Adrenal gland (tissue), 12 donors: ENCODE data around the gene DHFR2. TPM values are rescaled to one million over a fixed set of nuclear protein-coding genes. Genes with fewer than 3 reads are reported as not detected.

Source experiments
- DNase-seq, 7 donors: peaks; one replicate each; pipeline ENCODE4 v3.0.0-alpha.2; 2019 to 2020
- H3K27ac ChIP-seq, 5 donors: fragments of 200-600 bp; sonication (generic) in 4 of 5; 1 replicate in 3 of 5; 2 replicates in 2 of 5; pipeline versions ENCODE4 v1.5.1 to v1.8.0; 2016 to 2020; ENCODE audit warnings: mild to moderate bottlenecking in 1 of 5
- H3K27me3 ChIP-seq: fragments of 200-600 bp; 2 replicates; pipeline ENCODE4 v1.8.0; 2021
- H3K36me3 ChIP-seq, 2 donors: fragments of 200-600 bp; replicated peaks in 1 of 2; 1 replicate in 1 of 2; 2 replicates in 1 of 2; pipeline versions ENCODE4 v1.5.1 to v1.8.0; 2018 to 2022
- H3K4me1 ChIP-seq, 2 donors: fragments of 200-600 bp; replicated peaks in 1 of 2; 1 replicate in 1 of 2; 2 replicates in 1 of 2; pipeline versions ENCODE4 v1.5.1 to v1.8.0; 2018 to 2021
- H3K4me3 ChIP-seq, 4 donors: fragments of 200-600 bp; sonication (generic) in 3 of 4; one replicate each; pipeline ENCODE4 v1.5.1; 2016 to 2018
- H3K9me3 ChIP-seq, 3 donors: fragments of 200-600 bp; sonication (generic) in 1 of 3; replicated peaks in 1 of 3; 1 replicate in 2 of 3; 2 replicates in 1 of 3; pipeline versions ENCODE4 v1.5.1 to v1.8.0; 2016 to 2021
- POLR2A ChIP-seq, 2 donors: fragments of 450-650 bp; IDR thresholded peaks; one replicate each; pipeline ENCODE4 v1.6.1; 2017; ENCODE audit warnings: antibody characterized with exemption in 2 of 2, mild to moderate bottlenecking in 2 of 2, moderate library complexity in 1 of 2
- WGBS, 4 donors: extraction: QIAGEN DNeasy Blood & Tissue Kit in 2 of 4; methylation state at CpG; one replicate each; pipeline versions ENCODE4 v1.1.5 to v1.1.7; 2013 to 2017; 5-methylcytosine and 5-hydroxymethylcytosine counted together
- intact Hi-C, 2 donors: fragments of 100-400 bp; cut with DNase I; formaldehyde crosslinking; loops; one replicate each; pipeline versions ENCODE4 v1.14.1 to v1.15.0; 2022 to 2023
- polyA plus RNA-seq, 3 donors: library from polyadenylated mRNA; stranded (reverse); fragments of 200-250 nt in 2 of 3; fragments of 350-450 nt in 1 of 3; fragmentation: Illumina TruSeq in 1 of 3; extraction: RNeasy Lipid Tissue Mini Kit (QIAGEN cat#74804) in 1 of 3; gene quantifications; one replicate each; pipeline ENCODE4 v1.2.3, GENCODE V29; 2013 to 2014
- total RNA-seq, 9 donors: library from RNA; depleted of rRNA in 4 of 9; stranded (reverse); fragments of >200 nt in 4 of 9; fragments of 120-200 nt in 1 of 9; fragmentation: NEBNext Ultra II Directional in 1 of 9; extraction: Animal tissue kit (Norgen Biotek cat#: 25700) in 1 of 9; gene quantifications; one replicate each; pipeline versions ENCODE4 v1.1.0 to v1.2.4, GENCODE V29; 2013 to 2023
- TF ChIP-seq, protein P1 (sequence below), 6 experiments: fragments of 450-650 bp in 4 of 6; fragments of 200-600 bp in 2 of 6; sonication (generic) in 1 of 6; IDR thresholded peaks; 1 replicate in 5 of 6; 2 replicates in 1 of 6; pipeline versions ENCODE4 v1.5.1 to v1.8.0; 2016 to 2021; ENCODE audit warnings: antibody characterized with exemption in 6 of 6, mild to moderate bottlenecking in 2 of 6, moderate library complexity in 1 of 6
- donor health status: healthy with polysubstance abuse.
- donor health status: Bipolar disorder and iron deficiency.
- donor health status: DM: yes; HTN: yes; CAD: no.
- donor health status: DM: no; HTN: no; CAD: no.
- donor health status: DM: no; HTN: no; CAD: no.
- donor health status: DM: yes; HTN: yes; CAD: no.

The DHFR2 gene
- total and polyA plus RNA-seq, 12 donors = 2.3 to 12.3 (median 7.2) TPM

DNA sequence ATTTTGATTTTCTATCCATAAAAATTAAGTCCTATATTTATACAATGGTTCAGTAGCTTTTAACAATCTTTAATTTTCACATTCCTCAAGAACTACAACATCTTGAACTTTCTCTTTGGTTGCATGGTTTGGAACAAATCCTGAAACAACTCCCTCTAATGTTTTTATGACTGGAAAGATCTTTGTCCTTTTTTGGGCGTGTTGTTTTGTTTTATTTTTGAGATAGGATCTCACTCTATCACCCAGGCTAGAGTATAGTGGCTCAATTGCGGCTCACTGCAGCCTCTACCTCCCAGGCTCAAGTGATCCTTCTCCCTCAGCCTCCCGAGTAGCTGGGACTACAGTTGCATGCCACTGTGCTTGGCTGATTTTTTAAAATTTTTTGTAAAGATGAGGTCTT is 38.3 kb downstream of the DHFR2 start:
- H3K9me3 ChIP-seq = no peaks in the 10 kb centered on the region
- 74 to 87% (median 80%) methylated on average over 3 of the region's 3 CpGs for WGBS, 4 donors
- H3K36me3 ChIP-seq = no peaks in the 10 kb centered on the region
- H3K27ac ChIP-seq = no peak overlapping the region
- intact Hi-C loops = no loop called here
- H3K4me3 ChIP-seq = no peak overlapping the region
- no peaks in the 10 kb centered on the region for H3K27me3 ChIP-seq
- DNase-seq = no peak
- H3K4me1 ChIP-seq = no peaks in the 10 kb centered on the region
- TF ChIP-seq, protein P1, sequence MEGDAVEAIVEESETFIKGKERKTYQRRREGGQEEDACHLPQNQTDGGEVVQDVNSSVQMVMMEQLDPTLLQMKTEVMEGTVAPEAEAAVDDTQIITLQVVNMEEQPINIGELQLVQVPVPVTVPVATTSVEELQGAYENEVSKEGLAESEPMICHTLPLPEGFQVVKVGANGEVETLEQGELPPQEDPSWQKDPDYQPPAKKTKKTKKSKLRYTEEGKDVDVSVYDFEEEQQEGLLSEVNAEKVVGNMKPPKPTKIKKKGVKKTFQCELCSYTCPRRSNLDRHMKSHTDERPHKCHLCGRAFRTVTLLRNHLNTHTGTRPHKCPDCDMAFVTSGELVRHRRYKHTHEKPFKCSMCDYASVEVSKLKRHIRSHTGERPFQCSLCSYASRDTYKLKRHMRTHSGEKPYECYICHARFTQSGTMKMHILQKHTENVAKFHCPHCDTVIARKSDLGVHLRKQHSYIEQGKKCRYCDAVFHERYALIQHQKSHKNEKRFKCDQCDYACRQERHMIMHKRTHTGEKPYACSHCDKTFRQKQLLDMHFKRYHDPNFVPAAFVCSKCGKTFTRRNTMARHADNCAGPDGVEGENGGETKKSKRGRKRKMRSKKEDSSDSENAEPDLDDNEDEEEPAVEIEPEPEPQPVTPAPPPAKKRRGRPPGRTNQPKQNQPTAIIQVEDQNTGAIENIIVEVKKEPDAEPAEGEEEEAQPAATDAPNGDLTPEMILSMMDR (IDR thresholded peaks at IDR 0.05) = no peak
- no peak for TF ChIP-seq POLR2A (IDR thresholded peaks at IDR 0.05)

DNA sequence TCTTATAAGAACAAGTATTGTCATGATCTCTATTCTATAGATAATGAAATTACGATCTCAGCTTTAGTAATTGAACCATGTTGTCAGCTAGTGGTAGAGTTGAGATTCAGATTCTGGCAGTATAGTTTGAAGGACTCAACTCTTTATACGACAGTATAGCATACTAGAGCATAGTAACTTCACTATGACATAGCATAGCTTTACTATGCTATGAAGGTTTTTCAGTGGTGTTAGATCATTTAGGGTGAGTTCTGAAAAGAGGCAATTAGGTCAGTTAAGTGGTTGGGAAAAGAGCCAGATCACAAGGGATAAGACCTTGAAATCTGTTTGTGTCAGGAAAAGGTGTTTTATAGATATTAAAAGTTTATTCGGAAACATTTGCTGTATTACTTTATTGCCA is 42.4 kb downstream of the DHFR2 start:
- Histone ChIP-seq H3K27ac (no peak overlapping the region), H3K4me3 (no peak overlapping the region), H3K9me3 (no peaks in the 10 kb centered on the region), H3K4me1 (no peaks in the 10 kb centered on the region), H3K36me3 (no peaks in the 10 kb centered on the region), H3K27me3 (no peaks in the 10 kb centered on the region)
- TF ChIP-seq POLR2A (IDR thresholded peaks at IDR 0.05) = no peak
- TF ChIP-seq, protein P1 (IDR thresholded peaks at IDR 0.05) = no peak
- WGBS, 4 donors = 81 to 84% (median 83%) methylated on average over 3 of the region's 3 CpGs
- DNase-seq = no peak
- intact Hi-C loops = no loop called here

DNA sequence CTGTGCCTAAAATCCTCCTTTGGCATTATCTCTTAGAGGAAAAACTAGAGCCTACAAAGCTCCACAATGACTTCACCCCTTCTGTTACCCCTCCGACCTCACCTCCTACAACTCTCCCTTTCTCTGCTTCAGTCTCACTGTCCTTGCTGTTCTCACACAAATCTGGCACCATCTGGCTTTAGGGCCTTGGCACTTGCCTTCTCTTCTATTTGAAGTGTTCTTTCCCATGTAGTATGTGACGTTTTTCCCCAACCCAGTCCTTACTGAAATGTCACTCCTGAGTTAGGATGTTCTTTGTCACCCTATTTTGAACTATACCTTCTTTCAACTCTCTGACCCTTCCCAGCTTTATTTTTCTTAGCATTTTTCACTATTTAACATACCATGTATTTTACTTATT is 43.1 kb downstream of the DHFR2 start:
- Histone ChIP-seq H3K9me3 (peaks cover 0 to 5% (median 0%) of the 10 kb centered on the region in 3 donors), H3K27ac (no peak overlapping the region), H3K4me3 (no peak overlapping the region), H3K4me1 (no peaks in the 10 kb centered on the region), H3K36me3 (no peaks in the 10 kb centered on the region), H3K27me3 (no peaks in the 10 kb centered on the region)
- intact Hi-C loops = no loop called here
- no peak for DNase-seq
- 79 to 89% (median 84%) methylated on average over 2 of the region's 2 CpGs for WGBS, 4 donors
- TF ChIP-seq, protein P1 (IDR thresholded peaks at IDR 0.05) = no peak
- no peak for TF ChIP-seq POLR2A (IDR thresholded peaks at IDR 0.05)

DNA sequence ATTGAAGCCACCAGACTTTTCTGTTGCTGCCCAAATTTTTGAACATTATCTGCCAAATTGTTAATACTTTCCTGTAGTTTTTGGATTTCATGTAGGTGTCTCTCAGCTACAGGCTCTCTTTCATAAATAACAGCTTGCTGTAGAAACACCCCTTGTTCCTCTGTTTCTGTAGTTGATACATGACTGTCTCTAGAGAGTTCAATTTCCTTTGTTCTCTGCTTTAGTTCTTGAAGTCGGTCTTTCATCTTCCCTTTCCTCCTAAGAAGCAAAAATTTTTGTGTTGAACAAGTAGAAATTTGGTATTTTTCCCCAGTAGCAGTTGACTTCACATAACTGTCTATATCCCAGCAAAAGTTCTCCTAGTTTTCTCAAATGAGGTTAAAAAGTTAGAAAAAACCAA is 47.7 kb downstream of the DHFR2 start:
- WGBS, 4 donors = 86 to 92% (median 90%) methylated on average over 1 of the region's 1 CpG
- intact Hi-C loops = no loop called here

More for the DNA sequence above, 47.7 kb downstream of the DHFR2 start:
- TF ChIP-seq, protein P1 (IDR thresholded peaks at IDR 0.05) = no peak
- TF ChIP-seq POLR2A (IDR thresholded peaks at IDR 0.05) = no peak
- no peaks in the 10 kb centered on the region for H3K27me3 ChIP-seq
- peaks cover 0 to 6% (median 0%) of the 10 kb centered on the region in 3 donors for H3K9me3 ChIP-seq
- H3K27ac ChIP-seq = no peak overlapping the region
- no peaks in the 10 kb centered on the region for H3K4me1 ChIP-seq
- DNase-seq = no peak
- no peak overlapping the region for H3K4me3 ChIP-seq
- H3K36me3 ChIP-seq = no peaks in the 10 kb centered on the region
